Neural cell (in vitro differentiated cells): ENCODE data around the gene HSPB6. TPM values are rescaled to one million over a fixed set of nuclear protein-coding genes. Genes with fewer than 3 reads are reported as not detected.

Experiments
- H2AFZ ChIP-seq: fragments of 200-600, 300-800 bp; sonication (generic), shearing (Covaris generic); 2 replicates; pipeline ENCODE4 v1.6.0; 2014; ENCODE audit warnings: low read depth, mild to moderate bottlenecking, antibody characterized with exemption, low read length, moderate library complexity
- H3F3A ChIP-seq: fragments of 200-600 bp; shearing (Covaris generic); 2 replicates; pipeline ENCODE4 v1.6.1; 2016; ENCODE audit warnings: mild to moderate bottlenecking, moderate library complexity, mixed read lengths, antibody characterized with exemption, low read length; ENCODE audit not compliant: insufficient read depth, poor library complexity, severe bottlenecking
- H3K27ac ChIP-seq: fragments of 200-600, 300-800 bp; sonication (generic), shearing (Covaris generic); 2 replicates; pipeline ENCODE4 v1.5.1; 2014; ENCODE audit warnings: mild to moderate bottlenecking, low read length, moderate library complexity
- H3K27me3 ChIP-seq: fragments of 300-800, 200-600 bp; sonication (generic), shearing (Covaris generic); 2 replicates; pipeline ENCODE4 v1.6.0; 2014; ENCODE audit warnings: mild to moderate bottlenecking, low read depth, low read length, moderate library complexity; ENCODE audit not compliant: insufficient read depth
- H3K36me3 ChIP-seq: fragments of 300-800, 200-600 bp; sonication (generic), shearing (Covaris generic); 2 replicates; pipeline ENCODE4 v1.5.1; 2014; ENCODE audit warnings: mild to moderate bottlenecking, antibody characterized with exemption, low read length, moderate library complexity; ENCODE audit not compliant: insufficient read depth
- H3K4me2 ChIP-seq: fragments of 300-800, 200-600 bp; sonication (generic), shearing (Covaris generic); 2 replicates; pipeline ENCODE4 v1.6.0; 2014; ENCODE audit warnings: mild to moderate bottlenecking, low read length
- H3K4me3 ChIP-seq: fragments of 300-800, 200-600 bp; sonication (generic), shearing (Covaris generic); 2 replicates; pipeline ENCODE4 v1.5.1; 2014; ENCODE audit warnings: mild to moderate bottlenecking, low read length, moderate library complexity
- H3K79me2 ChIP-seq: fragments of 200-600 bp; shearing (Covaris generic); replicated peaks from 2 replicates; pipeline ENCODE4 v1.6.0; 2014; ENCODE audit warnings: mild to moderate bottlenecking, low read length, moderate library complexity; ENCODE audit not compliant: insufficient read depth
- H3K9ac ChIP-seq: fragments of 300-800, 200-600 bp; sonication (generic), shearing (Covaris generic); 2 replicates; pipeline ENCODE4 v1.6.1; 2016; ENCODE audit warnings: mild to moderate bottlenecking, low read length, mixed read lengths
- H3K9me2 ChIP-seq: fragments of 200-600 bp; shearing (Covaris generic); 2 replicates; pipeline ENCODE4 v1.6.1; 2016; ENCODE audit warnings: mild to moderate bottlenecking, low read length, mixed read lengths; ENCODE audit not compliant: insufficient read depth
- H3K9me3 ChIP-seq: fragments of 200-600, 300-800 bp; sonication (generic), shearing (Covaris generic); 2 replicates; pipeline ENCODE4 v1.6.1; 2016; ENCODE audit warnings: mild to moderate bottlenecking, mixed run types, low read length, moderate library complexity, mixed read lengths
- H4K20me1 ChIP-seq: fragments of 200-600 bp; shearing (Covaris generic); 2 replicates; pipeline ENCODE4 v1.6.1; 2016; ENCODE audit warnings: mild to moderate bottlenecking, mixed run types; ENCODE audit not compliant: insufficient read depth
- CTCF ChIP-seq: fragments of 450-650 bp; IDR thresholded peaks from 2 replicates; pipeline ENCODE4 v1.5.1; 2014; ENCODE audit warnings: antibody characterized with exemption, mild to moderate bottlenecking, moderate library complexity; ENCODE audit not compliant: poor library complexity, severe bottlenecking
- EP300 ChIP-seq: fragments of 450-650 bp; conservative IDR thresholded peaks from 2 replicates; pipeline ENCODE4 v1.6.1; 2014; ENCODE audit warnings: antibody characterized with exemption, mild to moderate bottlenecking, moderate library complexity; ENCODE audit not compliant: poor library complexity, severe bottlenecking
- EZH2 ChIP-seq: fragments of 200-600, 300-800 bp; shearing (Covaris generic), sonication (generic); IDR thresholded peaks from 2 replicates; pipeline ENCODE4 v1.6.1; 2014; ENCODE audit warnings: antibody characterized with exemption, low read length, borderline replicate concordance, mild to moderate bottlenecking; ENCODE audit not compliant: insufficient read depth, poor library complexity, severe bottlenecking
- MXI1 ChIP-seq: fragments of 450-650 bp; conservative IDR thresholded peaks from 2 replicates; pipeline ENCODE4 v1.6.1; 2014; ENCODE audit warnings: antibody characterized with exemption, mild to moderate bottlenecking; ENCODE audit not compliant: poor library complexity, severe bottlenecking
- POLR2AphosphoS5 ChIP-seq: IDR thresholded peaks from 2 replicates; pipeline ENCODE4 v1.6.1; 2012
- RAD21 ChIP-seq: fragments of 450-650 bp; conservative IDR thresholded peaks from 2 replicates; pipeline ENCODE4 v1.6.1; 2014; ENCODE audit warnings: antibody characterized with exemption, mild to moderate bottlenecking, moderate library complexity
- REST ChIP-seq: IDR thresholded peaks from 2 replicates; pipeline ENCODE4 v1.6.1; 2012; ENCODE audit warnings: borderline replicate concordance
- SMC3 ChIP-seq: fragments of 450-650 bp; conservative IDR thresholded peaks from 2 replicates; pipeline ENCODE4 v1.6.1; 2014; ENCODE audit warnings: antibody characterized with exemption, mild to moderate bottlenecking, moderate library complexity; ENCODE audit not compliant: poor library complexity
- TAF1 ChIP-seq: IDR thresholded peaks from 2 replicates; pipeline ENCODE4 v1.6.1; 2012; ENCODE audit warnings: low read depth
- polyA plus RNA-seq: library from polyadenylated mRNA; depleted of rRNA; stranded (reverse); fragments of >200 nt; gene quantifications from 2 replicates; pipeline ENCODE4 v1.2.3, GENCODE V29; 2014

HSPB6 gene
- polyA plus RNA-seq, 1 donor from 2014 or later, result not detected

GRCh38 chr19:35718345-35719041 is 38.3 kb downstream of the HSPB6 start:
- H3K79me2 ChIP-seq, result peaks cover 22% of the 10 kb centered on the region
- H3K27ac ChIP-seq, result peak overlapping the region; percentile 70
- H3F3A ChIP-seq, result no peaks in the 10 kb centered on the region
- no peak overlapping the region for H2AFZ ChIP-seq
- H4K20me1 ChIP-seq, result no peaks in the 10 kb centered on the region
- H3K9ac ChIP-seq, result peak overlapping the region; percentile 82
- H3K36me3 ChIP-seq, result no peaks in the 10 kb centered on the region
- no peaks in the 10 kb centered on the region for H3K9me3 ChIP-seq
- H3K9me2 ChIP-seq, result no peaks in the 10 kb centered on the region
- H3K4me3 ChIP-seq, result peak overlapping the region; percentile 94
- TF ChIP-seq EP300 (no peak), RAD21 (no peak), TAF1 (no peak), SMC3 (no peak), MXI1 (peak; percentile 24), EZH2 (no peak)
- H3K27me3 ChIP-seq, result no peaks in the 10 kb centered on the region
- peak overlapping the region; percentile 70 for H3K4me2 ChIP-seq

- TF ChIP-seq EP300 (peak; percentile 41), MXI1 (peak; percentile 74), POLR2AphosphoS5 (peak; percentile 62), SMC3 (no peak)
- no peaks in the 10 kb centered on the region for H3K9me3 ChIP-seq
- peak within 1 kb of the TSS; percentile 76 for H3K4me2 ChIP-seq
- peak within 1 kb of the TSS; percentile 71 for H3K27ac ChIP-seq
- peak within 1 kb of the TSS; percentile 99 for H3K4me3 ChIP-seq
- no peaks in the 10 kb centered on the region for H3F3A ChIP-seq
- H3K9me2 ChIP-seq, result no peaks in the 10 kb centered on the region
- peak within 1 kb of the TSS; percentile 84 for H2AFZ ChIP-seq
- peak within 1 kb of the TSS; percentile 82 for H3K9ac ChIP-seq
- H3K36me3 ChIP-seq, result no peaks in the 10 kb centered on the region
- no peaks in the 10 kb centered on the region for H4K20me1 ChIP-seq
- H3K27me3 ChIP-seq, result no peaks in the 10 kb centered on the region
- peaks cover 22% of the 10 kb centered on the region for H3K79me2 ChIP-seq
Observed at GRCh38 chr19:35717665-35718344, 39.0 kb downstream of the HSPB6 start, which contains the start of gene KMT2B. TSS of gene KMT2B (plus strand) at chr19:35718003. CDS start at chr19:35718019, 16 bp downstream.

- no peaks in the 10 kb centered on the region for H3K9me3 ChIP-seq
- peak overlapping the region; percentile 75 for H3K9ac ChIP-seq
- H2AFZ ChIP-seq, result peak overlapping the region; percentile 84
- peaks cover 22% of the 10 kb centered on the region for H3K79me2 ChIP-seq
- H4K20me1 ChIP-seq, result no peaks in the 10 kb centered on the region
- peak overlapping the region; percentile 71 for H3K27ac ChIP-seq
- H3K4me2 ChIP-seq, result peak overlapping the region; percentile 76
- no peaks in the 10 kb centered on the region for H3K27me3 ChIP-seq
- no peaks in the 10 kb centered on the region for H3K9me2 ChIP-seq
- no peaks in the 10 kb centered on the region for H3F3A ChIP-seq
- H3K36me3 ChIP-seq, result no peaks in the 10 kb centered on the region
- peak overlapping the region; percentile 99 for H3K4me3 ChIP-seq
- TF ChIP-seq EZH2, result no peak
- peak; percentile 51 for TF ChIP-seq REST
- TF ChIP-seq MXI1, result peak; percentile 96
- peak; percentile 86 for TF ChIP-seq RAD21
- TF ChIP-seq SMC3, result peak; percentile 87
- TF ChIP-seq EP300, result peak; percentile 42
- peak; percentile 92 for TF ChIP-seq CTCF
- peak; percentile 33 for TF ChIP-seq POLR2AphosphoS5
- no peak for TF ChIP-seq TAF1
Observed at GRCh38 chr19:35716801-35717664, 39.8 kb downstream of the HSPB6 start.
